Small intestine (tissue), 7 donors: ENCODE data around the gene IRS2. TPM values are rescaled to one million over a fixed set of nuclear protein-coding genes. Genes with fewer than 3 reads are reported as not detected.

Experiments used
- DNase-seq, 2 donors: peaks; one replicate each; pipeline versions ENCODE4 v3.0.0 to v3.0.0-alpha.2; 2013
- FAIRE-seq: peaks from 2 replicates; lab custom pipeline; 2012; peaks lifted over from hg19 to GRCh38; lab: Jason Lieb, UNC
- H3K27ac ChIP-seq, 3 donors: one replicate each; pipeline ENCODE4 v1.5.1; 2013; ENCODE audit warnings: low read length in 2 of 3, mild to moderate bottlenecking in 2 of 3, control low read depth in 1 of 3, inconsistent platforms in 1 of 3, low read depth in 1 of 3, moderate library complexity in 1 of 3
- H3K27me3 ChIP-seq, 3 donors: one replicate each; pipeline ENCODE4 v1.6.1; 2013; ENCODE audit warnings: low read length in 3 of 3, inconsistent platforms in 1 of 3; ENCODE audit not compliant: control insufficient read depth in 3 of 3, insufficient read depth in 3 of 3
- H3K36me3 ChIP-seq, 3 donors: one replicate each; pipeline ENCODE4 v1.6.1; 2013; ENCODE audit warnings: low read length in 3 of 3, inconsistent platforms in 1 of 3, low read depth in 1 of 3, mild to moderate bottlenecking in 1 of 3, moderate library complexity in 1 of 3; ENCODE audit not compliant: control insufficient read depth in 3 of 3, insufficient read depth in 2 of 3
- H3K4me1 ChIP-seq, 3 donors: one replicate each; pipeline ENCODE4 v1.6.1; 2013; ENCODE audit warnings: low read length in 2 of 3, inconsistent platforms in 1 of 3, low read depth in 1 of 3, mild to moderate bottlenecking in 1 of 3, moderate library complexity in 1 of 3; ENCODE audit not compliant: control insufficient read depth in 3 of 3, insufficient read depth in 2 of 3
- H3K4me3 ChIP-seq, 3 donors: one replicate each; pipeline ENCODE4 v1.5.1; 2013; ENCODE audit warnings: low read length in 3 of 3, control low read depth in 1 of 3, inconsistent platforms in 1 of 3, low read depth in 1 of 3, mild to moderate bottlenecking in 1 of 3, moderate library complexity in 1 of 3
- H3K9me3 ChIP-seq, 2 donors: one replicate each; pipeline ENCODE4 v1.6.1; 2013; ENCODE audit warnings: low read depth in 1 of 2, low read length in 1 of 2; ENCODE audit not compliant: control insufficient read depth in 2 of 2, insufficient read depth in 1 of 2
- WGBS, 3 donors: extraction: QIAGEN DNeasy Blood & Tissue Kit; methylation state at CpG; one replicate each; pipeline ENCODE4 v1.1.7; 2013; 5-methylcytosine and 5-hydroxymethylcytosine counted together
- polyA plus RNA-seq, 4 donors: library from polyadenylated mRNA; stranded (reverse) in 3 of 4; unstranded in 1 of 4; fragments of 200-250 nt in 3 of 4; fragments of 120-200 nt in 1 of 4; gene quantifications; one replicate each; pipeline versions ENCODE4 v1.2.1 to v1.2.3, GENCODE V29; 2013
- donor health status: healthy with polysubstance abuse.
- donor health status: control.
- donor health status: control.
- donor health status: Bipolar disorder and iron deficiency.
- donor health status: healthy.

Gene IRS2
- polyA plus RNA-seq, 4 donors, result 3.8 to 16.2 (median 5.0) TPM

- Histone ChIP-seq H3K9me3 (no peaks in the 10 kb centered on the region), H3K36me3 (no peaks in the 10 kb centered on the region), H3K4me3 (no peak overlapping the region), H3K27me3 (peaks cover 0 to 2% (median 0%) of the 10 kb centered on the region in 3 donors), H3K4me1 (no peaks in the 10 kb centered on the region), H3K27ac (no peak overlapping the region)
- FAIRE-seq, result no peak
- no peak for DNase-seq
- 89 to 93% (median 93%) methylated on average over 7 of the region's 7 CpGs for WGBS, 3 donors
These were observed 60.3 kb downstream of the IRS2 start for GRCh38 chr13:109725995-109726637.

- no peaks in the 10 kb centered on the region for H3K4me1 ChIP-seq
- no peak for DNase-seq
- H3K27ac ChIP-seq, result no peak overlapping the region
- WGBS, 3 donors, result 47 to 60% (median 49%) methylated on average over 4 of the region's 4 CpGs
- H3K27me3 ChIP-seq, result peaks cover 0 to 2% (median 0%) of the 10 kb centered on the region in 3 donors
- no peaks in the 10 kb centered on the region for H3K36me3 ChIP-seq
- no peak overlapping the region for H3K4me3 ChIP-seq
- no peaks in the 10 kb centered on the region for H3K9me3 ChIP-seq
- FAIRE-seq, result no peak
These were observed 61.1 kb downstream of the IRS2 start for GRCh38 chr13:109725297-109725696.

- Histone ChIP-seq H3K4me3 (no peak overlapping the region), H3K9me3 (no peaks in the 10 kb centered on the region), H3K27me3 (peaks cover 0 to 2% (median 0%) of the 10 kb centered on the region in 3 donors), H3K27ac (no peak overlapping the region), H3K36me3 (no peaks in the 10 kb centered on the region), H3K4me1 (no peaks in the 10 kb centered on the region)
- FAIRE-seq (no peak), DNase-seq (no peak)
- 88 to 90% (median 90%) methylated on average over 6 of the region's 6 CpGs for WGBS, 3 donors
These were observed 61.8 kb downstream of the IRS2 start for GRCh38 chr13:109724603-109725002.

GRCh38 chr13:109723046-109723445, 63.3 kb downstream of the IRS2 start:
- WGBS, 3 donors, result 89 to 91% (median 91%) methylated on average over 3 of the region's 3 CpGs
- FAIRE-seq (no peak), DNase-seq (no peak)
- H3K36me3 ChIP-seq, result no peaks in the 10 kb centered on the region
- H3K9me3 ChIP-seq, result no peaks in the 10 kb centered on the region
- H3K4me3 ChIP-seq, result no peak overlapping the region
- peaks cover 0 to 2% (median 0%) of the 10 kb centered on the region in 3 donors for H3K27me3 ChIP-seq
- H3K27ac ChIP-seq, result no peak overlapping the region
- no peaks in the 10 kb centered on the region for H3K4me1 ChIP-seq

GRCh38 chr13:109722068-109722467, 64.3 kb downstream of the IRS2 start:
- no peaks in the 10 kb centered on the region for H3K9me3 ChIP-seq
- H3K4me1 ChIP-seq, result no peaks in the 10 kb centered on the region
- 82 to 88% (median 85%) methylated on average over 6 of the region's 6 CpGs for WGBS, 3 donors
- no peak overlapping the region for H3K27ac ChIP-seq
- peaks cover 0 to 2% (median 0%) of the 10 kb centered on the region in 3 donors for H3K27me3 ChIP-seq
- no peaks in the 10 kb centered on the region for H3K36me3 ChIP-seq
- H3K4me3 ChIP-seq, result no peak overlapping the region
- no peak for DNase-seq
- no peak for FAIRE-seq

GRCh38 chr13:109720758-109721184, 65.6 kb downstream of the IRS2 start:
- no peak for DNase-seq
- Histone ChIP-seq H3K27me3 (no peaks in the 10 kb centered on the region), H3K4me1 (no peaks in the 10 kb centered on the region), H3K27ac (no peak overlapping the region), H3K36me3 (no peaks in the 10 kb centered on the region), H3K9me3 (no peaks in the 10 kb centered on the region), H3K4me3 (no peak overlapping the region)
- FAIRE-seq, result no peak
- WGBS, 3 donors, result 17 to 49% (median 28%) methylated on average over 5 of the region's 5 CpGs

- Histone ChIP-seq H3K36me3 (no peaks in the 10 kb centered on the region), H3K4me3 (no peak overlapping the region), H3K27ac (no peak overlapping the region), H3K9me3 (no peaks in the 10 kb centered on the region), H3K4me1 (no peaks in the 10 kb centered on the region), H3K27me3 (no peaks in the 10 kb centered on the region)
- DNase-seq (no peak), FAIRE-seq (no peak)
- 69 to 78% (median 69%) methylated on average over 7 of the region's 7 CpGs for WGBS, 3 donors
These were observed 66.3 kb downstream of the IRS2 start for GRCh38 chr13:109719962-109720646.

- no peak for FAIRE-seq
These were observed 67.7 kb downstream of the IRS2 start for GRCh38 chr13:109718726-109719125.

More at GRCh38 chr13:109718726-109719125, 67.7 kb downstream of the IRS2 start:
- H3K9me3 ChIP-seq, result no peaks in the 10 kb centered on the region
- H3K4me1 ChIP-seq, result no peaks in the 10 kb centered on the region
- no peak overlapping the region for H3K27ac ChIP-seq
- no peaks in the 10 kb centered on the region for H3K36me3 ChIP-seq
- no peaks in the 10 kb centered on the region for H3K27me3 ChIP-seq
- no peak for DNase-seq
- no peak overlapping the region for H3K4me3 ChIP-seq
